Measurements from ENCODE around the gene GOSR2. TPM values are rescaled to one million over a fixed set of nuclear protein-coding genes. Genes with fewer than 3 reads are reported as not detected.

GOSR2 gene
- total and polyA plus RNA-seq, 2 of the 13 experiments (the other 11 are each of a cell fraction or from before 2014, with no cell fraction given), result 61.5 to 63.9 TPM

DNA sequence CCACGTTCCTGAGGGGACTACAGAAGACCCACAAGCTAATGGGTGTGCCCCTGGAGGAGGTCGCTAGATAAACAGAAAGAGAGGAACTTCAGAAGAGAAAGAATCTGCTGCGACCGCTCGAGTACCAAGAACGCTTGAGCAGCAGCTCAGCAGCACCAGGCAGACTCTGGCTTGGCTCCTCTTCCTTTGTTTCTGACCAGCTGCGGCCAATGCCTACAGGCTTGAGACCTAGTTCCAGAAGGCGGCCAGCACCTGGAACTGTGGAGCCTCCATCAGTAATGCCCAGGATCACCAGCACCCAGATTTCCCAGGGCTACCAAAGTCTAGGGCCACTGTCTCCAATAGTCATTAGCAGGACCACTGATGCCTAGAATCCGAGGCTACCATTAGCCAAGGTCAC lies 26.0 kb upstream of the GOSR2 start:
- Histone ChIP-seq H2AFZ (ENCODE audit: low read length) (no peak overlapping the region), H3K4me3 (replicated peaks in 1 of 3; ENCODE audit: insufficient read depth in 1 of 3, low read depth in 2 of 3, low read length in 3 of 3) (no peak overlapping the region), H3K36me3 (replicated peaks in 1 of 2; ENCODE audit: control insufficient read depth in 1 of 2, insufficient read depth in 2 of 2, low read length in 2 of 2) (no peaks in the 10 kb centered on the region), H3K4me1 (ENCODE audit: insufficient read depth, low read length) (peaks cover 22% of the 10 kb centered on the region), H3K27ac (ENCODE audit: extremely low read length, insufficient read depth, low read length) (no peak overlapping the region), H3K79me2 (ENCODE audit: insufficient read depth, low read length) (no peaks in the 10 kb centered on the region), H4K20me1 (ENCODE audit: insufficient read depth, low read length) (no peaks in the 10 kb centered on the region; the same call in 1 of the 2 replicates), H3K9ac (ENCODE audit: insufficient read depth, low read depth, low read length) (no peak overlapping the region), H3K4me2 (ENCODE audit: low read depth, low read length) (no peak overlapping the region), H3K27me3 (ENCODE audit: control insufficient read depth in 1 of 2, insufficient read depth in 2 of 2, low read length in 2 of 2) (peaks cover 3 to 40% of the 10 kb centered on the region in 2 experiments; a peak in 4 of 5 replicates), H3K9me3 (ENCODE audit: low read length) (no peaks in the 10 kb centered on the region)
- intact Hi-C loops (cut with micrococcal nuclease; ENCODE audit: unreplicated experiment) (no loop called here), in situ Hi-C loops (cut with HindIII; ENCODE audit: extremely low pct_ligation_motif_present, low pct_unique_long_range_greater_than_20kb) (no loop called here)
- DNase-seq (ENCODE audit: low spot score) (no peak), ATAC-seq (no peak), FAIRE-seq (no peak)
- no peak for TF ChIP-seq ZNF766 (CRISPR knock-in tag; IDR thresholded peaks at IDR 0.05; ENCODE audit: borderline replicate concordance)
- TF ChIP-seq ZFYVE20 (CRISPR knock-in tag; IDR thresholded peaks at IDR 0.05; ENCODE audit: borderline replicate concordance, low read depth), result no peak
- no peak for TF ChIP-seq ZNF672 (CRISPR knock-in tag; IDR thresholded peaks at IDR 0.05)
- WGBS (ENCODE audit: low lambda C conversion rate), result 41% methylated on average over 6 of the region's 9 CpGs
- CTCF ChIA-PET (ENCODE audit: low intra/inter-chr PET ratio, low total read pairs), result no interaction called here
- POLR2A ChIA-PET, result no interaction called here
- BruUV-seq (replicated peaks), result no TSS peak

GRCh38 chr17:46898364-46898763 lies 24.6 kb upstream of the GOSR2 start:
- CTCF ChIA-PET (ENCODE audit: low intra/inter-chr PET ratio, low total read pairs), result no interaction called here
- Histone ChIP-seq H3K27ac (ENCODE audit: extremely low read length, insufficient read depth, low read length) (no peak overlapping the region), H3K79me2 (ENCODE audit: insufficient read depth, low read length) (no peaks in the 10 kb centered on the region), H4K20me1 (ENCODE audit: insufficient read depth, low read length) (no peaks in the 10 kb centered on the region; the same call in 1 of the 2 replicates), H3K9ac (ENCODE audit: insufficient read depth, low read depth, low read length) (no peak overlapping the region), H3K4me3 (replicated peaks in 1 of 3; ENCODE audit: insufficient read depth in 1 of 3, low read depth in 2 of 3, low read length in 3 of 3) (no peak overlapping the region), H2AFZ (ENCODE audit: low read length) (no peak overlapping the region), H3K27me3 (ENCODE audit: control insufficient read depth in 1 of 2, insufficient read depth in 2 of 2, low read length in 2 of 2) (peaks cover 4 to 44% of the 10 kb centered on the region in 2 experiments; a peak in 4 of 5 replicates), H3K4me2 (ENCODE audit: low read depth, low read length) (no peak overlapping the region), H3K4me1 (ENCODE audit: insufficient read depth, low read length) (peaks cover 20% of the 10 kb centered on the region), H3K36me3 (replicated peaks in 1 of 2; ENCODE audit: control insufficient read depth in 1 of 2, insufficient read depth in 2 of 2, low read length in 2 of 2) (no peaks in the 10 kb centered on the region), H3K9me3 (ENCODE audit: low read length) (no peaks in the 10 kb centered on the region)
- ATAC-seq (no peak), DNase-seq (ENCODE audit: low spot score) (no peak), FAIRE-seq (no peak)
- POLR2A ChIA-PET, result no interaction called here
- WGBS (ENCODE audit: low lambda C conversion rate), result 13% methylated on average over 2 of the region's 2 CpGs
- no TSS peak for BruUV-seq (replicated peaks)
- intact Hi-C loops (cut with micrococcal nuclease; ENCODE audit: unreplicated experiment), result no loop called here
- in situ Hi-C loops (cut with HindIII; ENCODE audit: extremely low pct_ligation_motif_present, low pct_unique_long_range_greater_than_20kb), result no loop called here
- TF ChIP-seq, protein P1, sequence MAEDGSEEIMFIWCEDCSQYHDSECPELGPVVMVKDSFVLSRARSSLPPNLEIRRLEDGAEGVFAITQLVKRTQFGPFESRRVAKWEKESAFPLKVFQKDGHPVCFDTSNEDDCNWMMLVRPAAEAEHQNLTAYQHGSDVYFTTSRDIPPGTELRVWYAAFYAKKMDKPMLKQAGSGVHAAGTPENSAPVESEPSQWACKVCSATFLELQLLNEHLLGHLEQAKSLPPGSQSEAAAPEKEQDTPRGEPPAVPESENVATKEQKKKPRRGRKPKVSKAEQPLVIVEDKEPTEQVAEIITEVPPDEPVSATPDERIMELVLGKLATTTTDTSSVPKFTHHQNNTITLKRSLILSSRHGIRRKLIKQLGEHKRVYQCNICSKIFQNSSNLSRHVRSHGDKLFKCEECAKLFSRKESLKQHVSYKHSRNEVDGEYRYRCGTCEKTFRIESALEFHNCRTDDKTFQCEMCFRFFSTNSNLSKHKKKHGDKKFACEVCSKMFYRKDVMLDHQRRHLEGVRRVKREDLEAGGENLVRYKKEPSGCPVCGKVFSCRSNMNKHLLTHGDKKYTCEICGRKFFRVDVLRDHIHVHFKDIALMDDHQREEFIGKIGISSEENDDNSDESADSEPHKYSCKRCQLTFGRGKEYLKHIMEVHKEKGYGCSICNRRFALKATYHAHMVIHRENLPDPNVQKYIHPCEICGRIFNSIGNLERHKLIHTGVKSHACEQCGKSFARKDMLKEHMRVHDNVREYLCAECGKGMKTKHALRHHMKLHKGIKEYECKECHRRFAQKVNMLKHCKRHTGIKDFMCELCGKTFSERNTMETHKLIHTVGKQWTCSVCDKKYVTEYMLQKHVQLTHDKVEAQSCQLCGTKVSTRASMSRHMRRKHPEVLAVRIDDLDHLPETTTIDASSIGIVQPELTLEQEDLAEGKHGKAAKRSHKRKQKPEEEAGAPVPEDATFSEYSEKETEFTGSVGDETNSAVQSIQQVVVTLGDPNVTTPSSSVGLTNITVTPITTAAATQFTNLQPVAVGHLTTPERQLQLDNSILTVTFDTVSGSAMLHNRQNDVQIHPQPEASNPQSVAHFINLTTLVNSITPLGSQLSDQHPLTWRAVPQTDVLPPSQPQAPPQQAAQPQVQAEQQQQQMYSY (CRISPR knock-in tag; IDR thresholded peaks at IDR 0.05), result peak; percentile 88
- TF ChIP-seq KLF6 (CRISPR knock-in tag; IDR thresholded peaks at IDR 0.05), result no peak

Measured in HepG2 (cell line).